Measurements from ENCODE around the gene DAB2IP. TPM values are rescaled to one million over a fixed set of nuclear protein-coding genes. Genes with fewer than 3 reads are reported as not detected.

The DAB2IP gene
- polyA plus RNA-seq, 1 experiment, result 20.4 TPM

DNA sequence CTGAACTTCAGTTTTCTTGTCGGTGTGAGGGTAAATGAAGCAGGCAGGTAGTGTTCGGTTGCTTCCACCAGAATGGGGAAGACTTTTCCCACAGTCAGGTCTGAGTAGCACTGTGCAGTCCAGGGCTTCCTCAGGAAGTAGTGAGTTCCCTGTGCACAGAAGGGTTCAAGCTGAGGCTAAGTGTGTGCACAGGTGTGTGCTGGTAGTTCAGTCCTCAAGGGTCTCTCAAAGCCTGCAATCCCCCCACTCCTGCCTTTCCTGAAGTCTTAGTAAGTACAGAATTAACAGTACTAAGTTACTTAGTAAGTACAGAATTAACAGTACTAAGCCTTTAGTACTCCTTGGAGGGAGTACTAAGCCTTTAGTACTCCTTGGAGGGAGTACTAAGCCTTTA, 1.4 kb downstream of the DAB2IP start:
- CTCF ChIA-PET, result interaction anchor here (1.1 to 1.6 kb wide), 2 partner anchors 14 to 34 kb away, joined by 4 to 5 read pairs; no protein-coding TSS in a partner anchor
- TF ChIP-seq, protein P1, sequence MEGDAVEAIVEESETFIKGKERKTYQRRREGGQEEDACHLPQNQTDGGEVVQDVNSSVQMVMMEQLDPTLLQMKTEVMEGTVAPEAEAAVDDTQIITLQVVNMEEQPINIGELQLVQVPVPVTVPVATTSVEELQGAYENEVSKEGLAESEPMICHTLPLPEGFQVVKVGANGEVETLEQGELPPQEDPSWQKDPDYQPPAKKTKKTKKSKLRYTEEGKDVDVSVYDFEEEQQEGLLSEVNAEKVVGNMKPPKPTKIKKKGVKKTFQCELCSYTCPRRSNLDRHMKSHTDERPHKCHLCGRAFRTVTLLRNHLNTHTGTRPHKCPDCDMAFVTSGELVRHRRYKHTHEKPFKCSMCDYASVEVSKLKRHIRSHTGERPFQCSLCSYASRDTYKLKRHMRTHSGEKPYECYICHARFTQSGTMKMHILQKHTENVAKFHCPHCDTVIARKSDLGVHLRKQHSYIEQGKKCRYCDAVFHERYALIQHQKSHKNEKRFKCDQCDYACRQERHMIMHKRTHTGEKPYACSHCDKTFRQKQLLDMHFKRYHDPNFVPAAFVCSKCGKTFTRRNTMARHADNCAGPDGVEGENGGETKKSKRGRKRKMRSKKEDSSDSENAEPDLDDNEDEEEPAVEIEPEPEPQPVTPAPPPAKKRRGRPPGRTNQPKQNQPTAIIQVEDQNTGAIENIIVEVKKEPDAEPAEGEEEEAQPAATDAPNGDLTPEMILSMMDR (IDR thresholded peaks at IDR 0.05; ENCODE audit: low read depth, low read length), result no peak
- no peak for DNase-seq (ENCODE audit: low read depth, low spot score)
- peaks cover 5% of the 10 kb centered on the region for H3K27me3 ChIP-seq (ENCODE audit: control insufficient read depth, insufficient read depth, low read length)
- no peak overlapping the region for H3K27ac ChIP-seq (ENCODE audit: low read depth, low read length)
- H3K9me3 ChIP-seq (ENCODE audit: control insufficient read depth, insufficient read depth, low read length), result no peaks in the 10 kb centered on the region; the same call in 1 of the 2 replicates
- peak overlapping the region; percentile 69 for H3K4me3 ChIP-seq (ENCODE audit: low read depth, low read length)
- POLR2A ChIA-PET, result no interaction called here

DNA sequence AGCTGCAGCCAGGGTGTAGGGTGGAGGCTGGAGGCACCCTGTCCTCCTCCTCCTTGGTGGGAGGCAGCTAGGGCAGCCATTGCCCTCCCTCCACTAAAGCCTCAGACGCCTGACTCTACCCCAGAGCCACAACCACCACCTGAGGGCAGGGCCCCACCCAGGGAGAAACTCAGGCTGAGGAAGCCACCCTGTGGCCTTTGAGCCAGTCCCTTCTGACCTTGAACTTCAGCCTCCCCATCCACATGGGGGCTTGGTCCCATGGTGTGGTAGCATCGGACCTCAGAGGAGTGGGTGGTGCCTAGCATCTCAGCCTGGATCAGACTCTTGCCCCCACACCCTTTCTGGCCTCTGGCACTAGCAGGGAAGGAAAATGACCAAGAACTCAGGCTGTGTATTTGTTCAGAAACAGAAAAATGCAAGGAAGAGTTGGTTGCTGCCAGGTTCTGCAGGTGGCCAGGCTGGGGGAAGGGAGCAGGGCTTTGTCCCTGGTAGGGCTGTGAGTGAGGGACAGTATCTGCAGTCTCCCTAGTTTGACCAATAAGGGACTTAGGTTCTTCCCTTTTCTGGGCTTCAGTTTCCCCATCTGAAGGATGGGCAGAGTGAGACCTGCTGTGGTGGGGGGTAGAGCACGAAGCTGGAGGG, 3.2 kb downstream of the DAB2IP start:
- ChIA-PET POLR2A (no interaction called here), CTCF (interaction anchor here (1.6 to 1.7 kb wide), 2 partner anchors 16 to 32 kb away, joined by 4 to 5 read pairs; no protein-coding TSS in a partner anchor)
- Histone ChIP-seq H3K9me3 (ENCODE audit: control insufficient read depth, insufficient read depth, low read length) (no peaks in the 10 kb centered on the region; the same call in 1 of the 2 replicates), H3K27ac (ENCODE audit: low read depth, low read length) (no peak overlapping the region), H3K4me3 (ENCODE audit: low read depth, low read length) (no peak overlapping the region), H3K27me3 (ENCODE audit: control insufficient read depth, insufficient read depth, low read length) (peaks cover 4% of the 10 kb centered on the region)
- TF ChIP-seq, protein P1 (IDR thresholded peaks at IDR 0.05; ENCODE audit: low read depth, low read length), result no peak
- no peak for DNase-seq (ENCODE audit: low read depth, low spot score)

DNA sequence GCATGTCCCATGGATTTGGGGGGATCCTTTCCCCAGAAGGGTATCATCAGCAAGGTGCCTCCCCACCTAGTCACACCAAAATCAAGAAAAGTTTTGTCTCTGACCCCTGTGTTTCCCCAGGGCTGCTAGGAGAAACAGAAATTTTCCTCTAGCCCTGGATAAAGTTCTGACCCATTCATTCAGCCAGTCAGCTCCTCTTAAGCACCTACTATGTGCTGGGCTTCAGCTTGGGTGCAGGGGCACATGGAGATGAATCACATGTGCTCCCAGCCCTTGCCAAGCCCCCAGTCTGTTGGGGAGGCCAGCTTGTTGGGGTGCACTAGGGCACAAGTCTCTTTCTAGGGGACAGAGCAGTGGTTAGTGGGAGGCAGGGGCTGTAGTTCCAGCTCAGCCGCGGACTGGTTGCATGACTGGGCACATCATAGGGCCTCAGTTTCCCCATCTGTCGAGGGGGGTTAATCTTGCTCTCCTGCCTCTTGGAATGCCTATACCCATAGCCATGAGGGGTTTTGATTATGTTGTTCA, 3.9 kb downstream of the DAB2IP start:
- Histone ChIP-seq H3K27ac (ENCODE audit: low read depth, low read length) (no peak overlapping the region), H3K9me3 (ENCODE audit: control insufficient read depth, insufficient read depth, low read length) (no peaks in the 10 kb centered on the region; the same call in 1 of the 2 replicates), H3K27me3 (ENCODE audit: control insufficient read depth, insufficient read depth, low read length) (peaks cover 4% of the 10 kb centered on the region), H3K4me3 (ENCODE audit: low read depth, low read length) (no peak overlapping the region)
- TF ChIP-seq, protein P1 (IDR thresholded peaks at IDR 0.05; ENCODE audit: low read depth, low read length), result no peak
- ChIA-PET CTCF (interaction anchor here (1.7 kb wide), 1 partner anchor 32 kb away, joined by 5 read pairs; no protein-coding TSS in a partner anchor), POLR2A (no interaction called here)
- DNase-seq (ENCODE audit: low read depth, low spot score), result no peak

DNA sequence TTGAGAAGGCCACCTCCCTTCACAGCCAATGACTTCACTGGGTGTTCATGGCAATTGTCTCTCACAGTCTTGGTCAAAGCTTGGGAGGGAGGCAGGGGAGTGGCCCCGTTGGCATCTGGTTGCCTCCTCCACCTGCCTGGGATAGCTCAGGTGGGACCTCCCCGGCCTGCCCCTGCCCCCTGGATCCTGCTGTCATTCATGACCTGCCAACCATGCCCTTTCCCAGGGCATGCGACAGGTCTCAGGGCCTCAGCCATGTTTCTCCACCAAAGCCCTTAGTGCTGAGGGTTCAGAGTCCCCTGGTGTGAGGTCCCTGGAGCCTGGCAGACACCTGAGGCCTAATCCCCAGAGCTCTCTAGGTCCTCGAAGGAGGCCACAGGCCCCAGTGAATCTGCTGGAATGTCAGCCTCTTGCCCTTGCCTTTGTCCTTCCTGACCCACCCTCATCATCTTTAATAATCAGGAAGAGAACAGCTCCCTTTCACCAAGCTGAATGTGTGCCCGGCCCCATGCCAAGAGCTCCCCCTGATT, 5.6 kb downstream of the DAB2IP start:
- no peak for DNase-seq (ENCODE audit: low read depth, low spot score)
- POLR2A ChIA-PET, result no interaction called here

More for the DNA sequence above, 5.6 kb downstream of the DAB2IP start:
- TF ChIP-seq, protein P1 (IDR thresholded peaks at IDR 0.05; ENCODE audit: low read depth, low read length), result no peak
- Histone ChIP-seq H3K9me3 (ENCODE audit: control insufficient read depth, insufficient read depth, low read length) (no peaks in the 10 kb centered on the region), H3K27ac (ENCODE audit: low read depth, low read length) (no peak overlapping the region), H3K27me3 (ENCODE audit: control insufficient read depth, insufficient read depth, low read length) (peaks cover 4% of the 10 kb centered on the region), H3K4me3 (ENCODE audit: low read depth, low read length) (no peak overlapping the region)
- CTCF ChIA-PET, result interaction anchor here (0.6 to 1.0 kb wide), 2 partner anchors 30 to 111 kb away, joined by 3 read pairs; no protein-coding TSS in a partner anchor
